HG03103 (cell line): Measurements from ENCODE around the gene LRRC75B.

ENCODE experiments used
- ATAC-seq: cut with Tn5 transposase; IDR thresholded peaks from one replicate; pipeline ENCODE4 v1.9.1; 2021; ENCODE audit warnings: low read depth; ENCODE audit not compliant: unreplicated experiment

LRRC75B gene

DNA sequence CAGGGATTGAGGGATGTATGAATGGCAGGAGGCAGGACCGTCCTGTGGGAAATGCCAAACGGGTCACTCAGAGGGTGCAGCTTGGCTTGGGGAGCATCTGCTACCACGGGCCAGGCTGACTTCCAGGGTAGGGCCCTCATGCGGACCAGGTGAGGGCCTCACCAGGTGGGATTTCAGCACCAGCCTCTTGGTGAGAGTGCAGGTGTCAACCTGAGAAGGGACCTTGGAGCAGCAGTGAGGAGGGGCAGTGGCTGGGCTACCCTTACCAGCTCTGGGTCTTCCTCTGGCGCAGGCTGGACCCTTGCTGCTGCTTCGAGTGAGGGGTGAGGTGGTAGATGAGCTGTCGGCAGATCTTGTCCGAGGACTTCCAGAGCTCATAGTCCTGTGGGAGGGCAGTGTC lies 4.9 kb downstream of the LRRC75B start:
- ATAC-seq = no peak

DNA sequence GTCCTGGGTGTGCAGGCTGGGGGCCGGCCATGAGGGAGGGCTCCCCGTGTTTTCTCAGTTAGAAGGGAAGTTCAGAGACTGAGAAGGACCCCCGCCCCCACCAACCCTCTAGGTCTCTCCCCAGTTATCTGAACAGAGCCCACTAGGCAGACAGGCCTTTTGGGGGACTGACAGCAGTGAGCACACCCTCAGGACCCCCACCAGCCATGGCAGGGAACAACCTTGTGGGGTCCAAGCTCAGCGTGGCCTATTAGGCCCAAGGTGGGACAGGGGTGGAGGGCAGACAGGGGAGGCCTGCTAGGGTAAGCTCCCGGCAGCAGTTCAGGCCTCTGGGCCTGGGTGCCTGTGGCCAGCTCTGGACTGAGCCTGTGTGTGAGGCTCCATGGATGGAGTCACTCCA lies 5.6 kb downstream of the LRRC75B start:
- ATAC-seq = no peak

DNA sequence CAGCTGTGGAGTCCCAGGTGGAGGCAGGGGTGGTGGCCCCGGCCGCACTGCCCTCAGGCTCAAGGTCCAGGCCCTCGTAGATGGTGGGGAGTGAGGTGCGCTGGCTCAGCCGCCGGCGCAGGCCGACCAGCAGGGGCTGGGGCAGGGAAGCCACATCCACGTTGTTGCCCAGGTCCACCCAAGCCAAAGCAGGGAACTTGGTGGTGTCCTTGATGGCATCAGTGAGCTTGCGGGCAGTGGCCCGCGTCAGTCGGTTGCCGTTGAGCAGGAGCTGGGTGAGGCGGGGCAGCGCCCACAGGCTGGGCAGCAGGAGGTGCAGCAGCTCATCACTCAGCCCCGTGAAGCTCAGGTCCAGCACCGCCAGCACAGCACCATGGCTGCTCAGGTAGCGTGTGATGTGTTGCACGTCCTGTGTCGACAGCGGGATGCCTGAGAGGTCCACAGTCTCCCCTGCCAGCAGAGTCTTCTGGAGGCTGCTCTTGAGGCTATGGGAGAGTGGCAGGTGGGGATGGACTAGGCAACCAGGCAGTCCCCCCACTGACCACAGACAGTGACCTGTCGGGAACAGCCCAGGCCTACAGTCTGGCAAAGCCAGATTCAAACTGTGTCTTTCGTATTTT lies 6.8 kb downstream of the LRRC75B start:
- no peak for ATAC-seq

DNA sequence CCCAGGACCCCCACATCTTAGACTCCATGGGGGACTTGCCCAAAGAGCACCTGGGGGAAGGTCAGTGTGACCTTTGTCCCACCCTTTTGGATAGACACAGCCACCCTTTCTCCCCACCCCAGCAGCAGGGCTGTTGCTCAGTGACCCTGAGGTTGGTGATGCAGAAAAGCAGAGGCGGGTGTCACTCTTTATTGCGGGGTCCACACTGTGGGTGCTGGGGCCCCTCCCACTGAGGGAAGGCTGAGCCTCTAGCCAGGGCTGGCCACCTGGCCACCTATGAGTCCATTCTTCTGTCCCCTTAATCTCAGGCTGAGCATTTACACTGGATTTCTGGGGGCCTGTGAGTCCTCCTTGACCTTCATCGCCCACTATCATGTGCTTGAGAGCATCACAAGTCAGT lies 7.4 kb downstream of the LRRC75B start:
- no peak for ATAC-seq

DNA sequence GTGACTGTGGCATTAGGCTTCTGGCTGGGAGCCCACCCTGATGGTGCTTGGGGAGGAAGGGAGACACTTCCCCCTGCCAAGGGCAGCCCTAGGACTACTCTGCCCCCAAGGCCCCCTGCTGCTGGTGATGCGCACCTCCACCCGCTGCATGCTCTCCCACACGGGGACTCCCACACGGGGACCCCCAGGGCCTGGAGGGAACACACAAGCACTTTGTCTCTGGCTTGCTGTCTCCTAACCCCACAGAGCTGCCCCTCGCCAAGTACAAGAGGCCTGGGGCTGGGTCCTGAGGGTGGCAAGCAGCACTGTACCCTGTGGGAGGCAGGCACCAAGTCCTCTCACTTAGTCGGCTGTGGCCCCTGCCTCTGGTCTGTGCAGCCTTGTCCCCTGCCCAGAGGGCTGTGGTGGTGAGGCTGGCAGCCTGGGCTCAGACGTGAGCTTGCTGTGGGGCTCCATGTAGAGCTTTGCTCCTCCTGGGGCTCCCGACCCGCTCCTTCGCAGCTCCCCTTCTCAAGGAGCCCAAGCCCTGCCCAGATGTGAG lies 7.9 kb downstream of the LRRC75B start:
- no peak for ATAC-seq

DNA sequence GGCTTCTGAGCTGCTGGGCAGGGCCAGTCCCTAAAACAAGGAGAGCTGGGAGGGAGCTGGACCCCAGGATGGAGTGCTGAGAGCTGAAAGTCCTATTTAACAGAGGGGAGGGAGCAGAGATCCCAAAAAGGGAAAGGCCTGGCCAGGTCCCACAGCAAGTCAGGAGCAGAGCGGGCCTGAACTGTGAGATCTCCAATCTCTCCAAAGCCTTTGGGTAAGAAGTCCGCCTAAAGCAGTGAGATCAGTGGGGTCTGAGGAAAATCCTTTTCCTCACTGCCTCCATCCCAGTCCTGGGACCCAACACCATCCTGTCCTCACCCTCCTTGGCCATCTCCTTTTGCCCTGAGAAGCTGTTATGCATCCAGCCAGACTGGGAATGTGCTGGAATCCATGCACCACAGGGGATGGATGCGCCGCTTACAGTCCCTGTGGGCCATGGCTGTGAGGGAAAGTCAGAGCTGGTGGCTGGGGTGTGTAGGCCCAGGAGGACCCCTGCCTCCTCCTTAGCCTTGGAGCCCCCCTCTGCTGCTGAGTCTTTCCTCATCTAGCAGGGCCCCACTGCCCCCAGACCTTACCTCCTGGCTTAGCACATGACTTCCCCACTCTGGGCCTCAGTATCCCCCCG lies 8.6 kb downstream of the LRRC75B start:
- ATAC-seq = no peak

DNA sequence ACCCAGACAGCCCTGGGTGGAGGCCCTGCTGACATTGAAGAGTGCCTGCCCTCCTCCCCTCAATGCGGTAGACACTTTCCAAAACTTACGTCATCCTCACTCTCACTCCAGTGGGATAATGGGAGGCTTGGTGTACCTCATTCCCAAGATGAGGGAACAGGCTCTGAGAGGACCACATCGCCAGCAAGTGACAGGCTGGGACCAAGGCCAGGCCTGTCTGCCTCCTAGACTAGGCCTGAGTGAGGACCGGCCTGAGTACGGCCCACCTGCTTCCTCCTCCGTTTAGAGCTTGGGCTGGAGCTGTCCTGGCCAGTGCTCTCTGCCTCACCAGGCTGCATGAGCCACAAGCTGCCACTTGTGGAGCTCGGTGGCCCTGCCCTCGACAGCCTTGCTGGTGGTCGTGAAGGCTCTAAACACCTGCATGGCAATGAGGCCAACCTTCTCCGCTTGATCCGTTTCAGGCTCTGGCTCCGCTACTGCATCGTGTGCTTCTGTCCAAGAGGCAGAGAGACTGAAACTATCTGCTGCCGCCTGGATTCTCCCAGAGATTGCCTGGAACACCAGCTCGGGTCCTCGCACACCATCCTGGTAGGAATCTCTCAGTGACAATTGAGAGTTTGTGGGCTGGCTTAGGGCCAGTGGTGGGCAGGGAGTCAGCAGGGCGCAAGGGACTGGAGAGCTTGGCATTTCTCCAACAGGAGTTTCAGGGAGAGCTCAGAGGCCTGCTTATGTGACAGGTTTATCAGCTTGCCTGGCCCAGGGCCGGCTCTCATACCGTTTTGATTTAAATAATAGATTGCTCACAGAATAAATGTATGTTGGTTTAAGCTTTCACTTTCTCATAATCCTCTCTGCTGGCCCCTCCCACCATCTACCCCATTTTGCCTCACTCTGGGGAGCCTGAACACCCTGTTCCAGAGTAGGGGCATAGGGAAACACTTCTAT lies 9.4 kb downstream of the LRRC75B start:
- no peak for ATAC-seq

DNA sequence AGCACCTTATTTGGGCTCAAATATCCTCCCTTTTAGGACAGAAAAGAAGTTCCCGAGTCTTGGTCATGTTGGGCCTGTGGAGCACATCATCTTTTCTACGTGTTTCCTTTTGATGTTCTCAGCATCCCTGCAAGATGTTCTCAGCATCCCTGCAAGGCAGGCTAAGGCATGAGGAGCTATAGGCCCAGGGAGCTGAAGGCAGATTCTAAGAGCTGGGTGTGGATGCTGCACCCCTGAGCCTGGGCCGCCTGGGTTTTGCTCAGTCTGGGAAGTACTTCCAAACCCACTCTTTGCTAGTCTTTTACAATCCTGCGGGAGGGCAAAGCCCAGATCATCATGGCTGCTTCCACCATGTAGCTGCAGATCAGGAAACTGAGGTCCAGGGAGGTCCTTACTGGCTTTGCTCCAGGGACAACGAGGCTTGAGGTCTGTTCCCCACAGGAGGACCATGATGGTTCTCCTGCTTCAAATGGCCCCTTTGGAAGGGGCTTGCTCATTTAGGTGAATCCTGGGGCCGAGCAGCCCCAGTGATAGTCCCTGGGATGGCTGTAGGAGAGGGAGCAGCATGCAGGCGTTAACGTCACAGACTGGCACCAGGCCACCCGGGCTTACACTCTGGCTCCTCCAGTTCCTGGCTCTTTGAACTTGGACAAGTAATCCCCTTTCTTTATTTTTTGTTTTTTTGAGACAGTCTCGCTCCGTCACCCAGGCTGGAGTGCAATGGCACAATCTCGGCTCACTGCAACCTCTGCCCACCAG lies 10.6 kb downstream of the LRRC75B start:
- no peak for ATAC-seq

DNA sequence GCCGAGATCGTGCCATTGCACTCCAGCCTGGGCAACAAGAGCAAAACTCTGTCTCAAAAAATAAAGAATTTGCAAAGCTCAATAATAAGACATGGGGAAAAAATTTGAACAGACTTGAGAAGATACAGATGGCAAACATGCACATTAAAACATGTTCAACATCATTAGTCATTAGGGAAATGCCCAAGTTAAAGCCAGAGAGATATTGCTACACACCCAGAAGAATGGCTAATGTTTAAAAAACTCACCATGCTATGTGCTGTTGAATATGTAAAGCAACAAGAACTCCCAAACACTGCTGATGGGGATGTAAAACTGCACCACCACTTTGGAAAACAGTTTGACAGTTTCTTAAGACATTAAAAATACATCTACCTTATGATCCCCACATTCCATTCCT lies 12.6 kb downstream of the LRRC75B start:
- ATAC-seq = no peak

DNA sequence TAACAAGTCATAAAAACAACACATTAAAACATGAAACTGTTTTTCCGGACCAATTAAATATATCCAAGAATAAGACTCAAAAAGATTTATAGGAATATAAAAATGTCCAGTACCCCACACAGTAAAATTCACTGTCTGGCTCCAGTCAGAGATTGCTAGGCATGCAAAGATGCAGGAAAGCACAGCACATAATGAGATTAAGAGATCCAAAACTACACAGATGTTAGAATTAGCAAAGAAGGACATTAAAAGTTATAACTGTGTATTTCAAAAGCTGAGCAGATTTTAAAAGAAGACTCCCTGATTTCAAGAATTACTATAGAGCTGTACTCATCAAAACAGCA lies 13.6 kb downstream of the LRRC75B start:
- ATAC-seq = no peak

DNA sequence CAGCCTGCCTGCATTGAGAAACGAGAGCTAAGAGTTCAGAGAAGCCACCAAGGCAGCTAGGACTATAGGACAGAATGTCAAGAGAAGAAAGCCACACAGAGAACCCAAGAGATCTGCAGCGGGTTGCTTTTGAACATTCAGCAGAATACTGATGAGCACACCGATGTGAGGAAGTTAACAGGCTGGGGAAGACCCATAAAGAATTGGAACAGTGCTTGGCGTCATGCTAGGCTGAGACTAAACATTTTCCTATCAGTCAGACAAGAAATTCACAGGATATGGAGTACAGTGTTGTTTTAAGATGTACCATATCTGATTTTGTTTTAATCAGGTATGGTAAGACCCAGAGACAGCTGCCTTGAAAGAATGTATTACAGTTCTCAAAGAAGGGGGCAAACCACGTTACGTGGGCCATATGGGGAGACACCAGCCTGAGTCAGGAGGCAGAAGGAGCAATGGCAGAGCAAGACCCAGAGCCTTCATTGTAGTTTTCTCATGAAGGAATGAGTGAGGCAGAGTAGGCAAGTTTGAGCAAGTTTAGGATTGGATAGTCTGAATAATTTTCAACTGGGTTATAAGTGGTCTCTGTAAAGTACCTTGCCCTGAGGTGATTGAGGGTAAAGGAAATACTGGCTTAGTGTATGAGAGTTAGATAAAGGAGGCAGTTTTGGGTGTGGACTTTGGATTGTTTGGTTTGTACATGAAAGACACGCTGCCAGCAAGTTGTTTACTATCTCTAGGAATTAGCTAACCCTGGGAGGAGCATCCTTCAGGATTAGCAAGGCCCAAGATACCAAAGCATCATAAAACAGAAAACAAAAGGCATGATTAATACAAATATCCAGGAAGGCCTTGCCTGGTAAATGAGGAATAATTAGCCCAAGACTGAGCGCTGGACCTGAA lies 14.3 kb downstream of the LRRC75B start:
- no peak for ATAC-seq

DNA sequence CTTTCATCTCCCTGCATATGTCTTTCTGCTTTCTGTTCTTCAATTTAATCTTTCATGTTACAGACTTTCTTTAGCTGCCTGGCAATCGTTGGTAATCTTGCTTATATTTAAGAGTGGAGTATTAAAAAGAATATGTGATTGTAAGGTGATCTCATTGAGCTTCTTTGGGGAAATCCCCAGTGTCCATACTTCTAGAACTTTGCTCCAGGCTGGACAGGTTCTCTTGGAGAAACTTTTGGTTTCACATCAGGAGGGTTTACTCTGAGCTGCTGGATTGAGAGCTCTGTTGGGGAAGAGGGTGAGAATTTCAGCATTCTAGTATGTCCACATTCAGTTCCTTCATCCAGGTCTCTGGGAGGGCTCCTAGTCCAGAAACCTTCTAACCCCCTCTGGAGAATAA lies 16.1 kb downstream of the LRRC75B start:
- no peak for ATAC-seq

DNA sequence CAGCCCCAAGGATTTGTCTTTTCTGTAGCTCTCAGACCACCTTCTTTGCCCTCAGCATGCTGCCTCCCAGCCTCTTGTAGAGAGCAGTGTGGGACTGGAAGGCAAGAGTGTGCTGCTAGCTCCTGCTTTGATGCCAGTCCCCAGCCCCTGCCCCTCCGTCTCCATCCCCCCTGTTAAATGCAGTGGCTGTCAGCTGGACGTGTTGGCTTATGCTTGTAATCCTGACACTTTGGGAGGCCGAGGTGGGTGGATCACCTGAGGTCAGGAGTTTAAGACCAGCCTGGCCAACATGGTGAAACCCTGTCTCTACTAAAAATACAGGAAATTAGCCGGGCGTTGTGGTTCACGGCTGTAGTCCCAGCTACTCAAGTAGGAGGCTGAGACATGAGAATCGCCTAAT lies 21.6 kb downstream of the LRRC75B start:
- ATAC-seq = no peak

DNA sequence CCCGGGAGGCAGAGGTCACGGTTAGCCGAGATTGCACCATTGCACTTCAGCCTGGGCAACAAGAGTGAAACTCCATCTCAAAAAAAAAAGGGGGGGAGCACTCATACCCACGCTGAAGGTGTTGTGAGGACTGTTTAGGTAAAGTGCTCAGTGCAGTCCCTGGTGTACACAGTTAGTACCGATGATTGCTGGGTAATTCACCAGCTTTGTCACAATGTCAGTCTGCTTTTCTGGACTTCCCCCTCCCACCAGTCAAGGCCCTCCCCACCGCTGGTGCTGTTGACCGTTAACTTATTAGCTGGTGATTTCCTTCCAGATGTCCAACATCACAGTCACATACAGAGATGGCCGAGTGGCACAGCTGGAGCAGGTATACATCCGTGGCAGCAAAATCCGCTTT lies 25.2 kb downstream of the LRRC75B start:
- ATAC-seq = no peak

DNA sequence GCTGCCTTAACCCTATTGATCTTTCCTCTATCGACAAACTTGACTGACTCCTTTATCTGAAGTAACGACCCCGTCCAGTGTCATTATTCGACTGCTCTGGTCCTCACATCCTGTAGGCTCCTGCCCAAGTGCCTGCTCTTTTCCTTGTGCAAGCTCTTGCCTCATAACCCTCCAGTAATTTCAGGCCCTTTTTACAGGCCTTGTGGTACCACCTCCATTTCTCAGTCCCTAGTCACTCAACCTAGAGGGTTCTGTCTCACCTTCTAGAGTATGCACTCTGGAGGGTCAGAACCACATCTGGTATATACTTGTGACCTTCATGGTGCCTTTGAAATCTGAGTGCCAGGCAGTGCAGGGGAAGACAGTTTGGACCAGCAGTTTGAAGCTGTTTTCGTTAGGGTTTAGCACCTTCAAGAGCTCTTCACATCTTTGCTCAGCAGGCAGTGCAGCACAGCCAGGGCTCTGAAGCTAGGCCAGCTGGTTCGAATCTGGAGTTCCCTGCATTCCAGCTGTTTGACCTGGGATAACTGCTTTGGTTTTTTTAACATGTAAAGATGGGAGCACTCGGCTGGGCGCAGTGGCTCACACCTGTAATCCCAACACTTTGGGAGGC lies 25.9 kb downstream of the LRRC75B start:
- ATAC-seq = no peak

DNA sequence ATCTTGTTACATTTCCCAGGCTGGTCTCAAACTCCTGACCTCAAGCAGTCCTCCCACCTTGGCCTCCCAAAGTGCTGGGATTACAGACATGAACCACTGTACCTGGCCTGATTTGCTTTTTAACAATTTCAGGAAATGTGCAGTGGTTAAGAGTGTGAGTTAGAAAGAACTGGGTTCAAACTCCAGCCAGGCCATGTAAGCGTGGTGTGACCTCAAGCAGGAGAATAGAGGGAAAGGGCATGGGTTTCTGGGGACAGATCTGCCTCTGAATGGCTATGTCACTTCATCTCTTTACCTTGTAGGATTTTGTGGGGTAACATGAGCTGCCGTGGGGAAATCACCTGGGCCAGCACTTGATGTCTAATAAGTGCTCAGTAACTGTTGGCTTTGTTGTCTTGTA lies 27.8 kb downstream of the LRRC75B start:
- no peak for ATAC-seq

DNA sequence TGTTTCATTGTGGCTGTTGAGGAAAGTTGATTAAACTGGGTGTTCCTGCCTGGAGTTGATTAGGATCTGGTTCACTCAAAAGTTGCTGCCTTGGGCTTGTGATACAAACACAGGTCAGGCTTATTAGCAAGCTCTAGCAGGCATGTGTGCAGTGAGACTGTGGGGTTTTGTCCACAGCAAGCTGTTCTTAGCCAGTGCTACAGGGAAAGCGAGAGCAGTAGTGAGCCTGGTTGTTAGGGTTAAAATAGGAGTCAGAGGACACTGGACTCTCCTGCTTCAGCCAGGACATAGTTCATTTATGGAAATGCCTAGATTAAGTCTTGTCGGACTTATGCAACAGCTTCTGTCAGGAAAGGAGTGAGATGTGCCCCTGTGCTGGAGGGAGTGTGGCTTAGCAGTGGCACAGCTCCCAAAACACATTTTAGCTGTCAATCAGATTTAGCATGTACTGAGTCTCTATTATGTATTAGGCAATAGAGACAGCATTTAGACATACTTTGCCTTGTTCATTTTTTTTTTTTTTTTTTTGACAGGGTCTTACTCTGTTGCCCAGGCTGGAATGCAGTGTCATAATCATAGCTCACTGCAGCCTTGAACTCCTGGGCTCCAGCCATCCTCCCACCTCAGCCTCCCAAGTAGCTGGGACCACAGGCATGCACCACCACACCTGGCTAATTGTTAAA lies 28.4 kb downstream of the LRRC75B start:
- ATAC-seq = no peak

DNA sequence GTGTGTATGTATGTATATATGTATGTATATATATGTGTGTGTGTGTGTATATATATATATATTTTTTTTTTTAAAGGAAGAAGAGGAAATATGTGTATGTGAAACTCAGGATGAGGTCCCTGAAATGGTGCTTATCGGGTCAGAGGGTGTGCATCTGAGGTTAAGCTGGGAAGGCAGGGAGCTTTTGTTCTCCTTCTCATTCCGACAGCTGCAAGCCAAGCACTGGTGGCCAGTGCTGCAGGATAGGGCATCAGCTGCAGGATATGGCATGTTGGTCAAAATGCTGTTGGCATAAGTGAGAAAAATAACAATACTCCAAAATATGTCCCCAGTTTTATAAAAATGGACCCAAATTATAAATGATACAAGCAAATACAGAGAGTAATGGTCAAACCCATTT lies 29.6 kb downstream of the LRRC75B start:
- no peak for ATAC-seq

DNA sequence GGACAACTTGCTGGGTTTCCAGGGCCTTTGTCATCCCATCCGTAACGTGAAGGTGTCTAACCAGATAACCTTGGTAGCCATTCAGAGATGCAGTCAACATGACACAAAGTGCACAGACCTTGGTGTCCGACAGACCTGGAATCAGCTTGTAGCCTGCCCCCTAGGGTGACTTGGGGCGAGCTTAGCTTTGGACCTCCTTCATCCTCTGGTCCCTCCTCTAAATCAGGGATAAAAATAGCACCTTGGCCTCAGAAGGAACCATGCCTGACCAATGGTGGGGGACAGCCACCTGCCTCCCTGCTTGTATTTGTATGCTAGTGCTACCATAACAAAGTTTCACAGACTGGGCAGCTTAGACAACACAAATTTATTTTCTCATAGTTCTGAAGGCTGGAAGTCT lies 33.4 kb downstream of the LRRC75B start:
- ATAC-seq = no peak
